ENCODE measurements around the gene ERCC6L2. TPM values are rescaled to one million over a fixed set of nuclear protein-coding genes. Genes with fewer than 3 reads are reported as not detected.

Gene ERCC6L2
- total RNA-seq, 3 donors from 2014 or later, result 69.9 to 100.0 (median 71.4) TPM

DNA sequence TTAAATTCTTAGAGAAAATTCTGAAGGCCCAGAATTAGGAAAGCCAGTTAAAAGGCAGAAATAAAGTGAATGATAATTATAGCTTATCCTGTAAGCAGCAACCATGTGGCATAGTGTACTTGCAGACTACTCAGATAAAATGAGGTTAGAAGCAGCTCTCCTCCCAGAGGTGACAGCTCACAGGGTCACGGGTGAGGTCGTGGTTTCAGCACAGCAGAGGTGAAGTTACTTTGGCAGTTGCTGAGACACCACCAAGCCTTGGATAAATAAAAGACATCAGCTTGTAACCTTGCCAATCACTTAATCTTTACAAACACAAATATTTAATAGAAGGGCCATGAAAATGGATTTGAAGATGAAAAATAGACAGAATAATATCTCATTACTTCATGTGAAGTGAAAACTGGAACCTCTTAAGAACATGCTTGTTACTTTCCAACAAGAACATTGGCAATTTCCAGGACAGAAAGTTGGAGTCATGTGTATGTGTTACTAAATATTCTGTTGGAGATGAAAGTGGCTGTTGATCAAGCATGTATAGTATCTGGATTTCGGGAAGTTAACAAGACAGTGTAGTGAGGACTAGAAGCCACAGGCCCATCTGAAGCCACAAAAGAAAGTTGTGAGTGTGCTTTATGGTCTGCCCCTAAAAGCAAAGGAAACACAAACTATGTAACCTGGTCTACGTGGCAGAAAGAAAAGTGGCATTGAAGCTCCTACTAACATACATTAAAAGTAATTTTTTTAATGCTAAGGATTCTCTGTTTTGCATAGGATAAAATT, 134.4 kb downstream of the ERCC6L2 start:
- TF ChIP-seq POLR2AphosphoS5 (IDR thresholded peaks at IDR 0.05) (no peak), POLR2A (IDR thresholded peaks at IDR 0.05) (no peak)
- TF ChIP-seq, protein P1, sequence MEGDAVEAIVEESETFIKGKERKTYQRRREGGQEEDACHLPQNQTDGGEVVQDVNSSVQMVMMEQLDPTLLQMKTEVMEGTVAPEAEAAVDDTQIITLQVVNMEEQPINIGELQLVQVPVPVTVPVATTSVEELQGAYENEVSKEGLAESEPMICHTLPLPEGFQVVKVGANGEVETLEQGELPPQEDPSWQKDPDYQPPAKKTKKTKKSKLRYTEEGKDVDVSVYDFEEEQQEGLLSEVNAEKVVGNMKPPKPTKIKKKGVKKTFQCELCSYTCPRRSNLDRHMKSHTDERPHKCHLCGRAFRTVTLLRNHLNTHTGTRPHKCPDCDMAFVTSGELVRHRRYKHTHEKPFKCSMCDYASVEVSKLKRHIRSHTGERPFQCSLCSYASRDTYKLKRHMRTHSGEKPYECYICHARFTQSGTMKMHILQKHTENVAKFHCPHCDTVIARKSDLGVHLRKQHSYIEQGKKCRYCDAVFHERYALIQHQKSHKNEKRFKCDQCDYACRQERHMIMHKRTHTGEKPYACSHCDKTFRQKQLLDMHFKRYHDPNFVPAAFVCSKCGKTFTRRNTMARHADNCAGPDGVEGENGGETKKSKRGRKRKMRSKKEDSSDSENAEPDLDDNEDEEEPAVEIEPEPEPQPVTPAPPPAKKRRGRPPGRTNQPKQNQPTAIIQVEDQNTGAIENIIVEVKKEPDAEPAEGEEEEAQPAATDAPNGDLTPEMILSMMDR (IDR thresholded peaks at IDR 0.05), result no peak
- DNase-seq (ENCODE audit: low spot score in 2 of 2), result no peak
- Histone ChIP-seq H3K9me3 (no peaks in the 10 kb centered on the region), H3K27ac (no peak overlapping the region), H3K27me3 (no peaks in the 10 kb centered on the region), H3K4me1 (no peaks in the 10 kb centered on the region), H3K4me3 (no peak overlapping the region), H3K36me3 (no peaks in the 10 kb centered on the region)
- intact Hi-C loops (cut with DNase I; ENCODE audit: low total_unique reads), result loop anchor here (2.0 kb wide), 1 partner anchor 73 kb away; no protein-coding TSS in a partner anchor

DNA sequence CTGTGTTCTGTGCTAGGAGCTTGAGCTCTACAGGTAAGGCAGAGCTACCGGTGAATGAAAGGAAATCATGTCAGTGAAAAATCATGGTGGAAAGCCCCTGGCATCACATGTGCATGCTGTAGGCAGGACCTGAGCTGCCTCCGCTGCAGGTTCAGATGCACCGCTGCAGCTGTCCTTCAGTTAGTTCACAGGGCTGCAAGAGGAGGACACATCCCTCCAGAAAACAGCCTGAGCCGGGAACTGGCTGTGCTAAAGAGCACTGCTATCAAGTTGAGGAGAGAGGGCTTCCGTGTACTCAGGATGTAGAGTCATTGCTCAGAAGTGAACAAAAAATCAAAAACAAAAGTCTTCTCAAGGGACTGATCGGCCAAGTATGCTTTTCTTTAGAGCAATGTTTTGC, 138.6 kb downstream of the ERCC6L2 start:
- H3K27ac ChIP-seq, result no peak overlapping the region
- TF ChIP-seq POLR2A (IDR thresholded peaks at IDR 0.05) (no peak), POLR2AphosphoS5 (IDR thresholded peaks at IDR 0.05) (no peak)
- TF ChIP-seq, protein P1 (IDR thresholded peaks at IDR 0.05), result no peak
- no peaks in the 10 kb centered on the region for H3K9me3 ChIP-seq
- no peak for DNase-seq (ENCODE audit: low spot score in 2 of 2)
- H3K4me3 ChIP-seq, result no peak overlapping the region
- no peaks in the 10 kb centered on the region for H3K27me3 ChIP-seq
- H3K4me1 ChIP-seq, result no peaks in the 10 kb centered on the region
- no peaks in the 10 kb centered on the region for H3K36me3 ChIP-seq
- intact Hi-C loops (cut with DNase I; ENCODE audit: low total_unique reads), result no loop called here

DNA sequence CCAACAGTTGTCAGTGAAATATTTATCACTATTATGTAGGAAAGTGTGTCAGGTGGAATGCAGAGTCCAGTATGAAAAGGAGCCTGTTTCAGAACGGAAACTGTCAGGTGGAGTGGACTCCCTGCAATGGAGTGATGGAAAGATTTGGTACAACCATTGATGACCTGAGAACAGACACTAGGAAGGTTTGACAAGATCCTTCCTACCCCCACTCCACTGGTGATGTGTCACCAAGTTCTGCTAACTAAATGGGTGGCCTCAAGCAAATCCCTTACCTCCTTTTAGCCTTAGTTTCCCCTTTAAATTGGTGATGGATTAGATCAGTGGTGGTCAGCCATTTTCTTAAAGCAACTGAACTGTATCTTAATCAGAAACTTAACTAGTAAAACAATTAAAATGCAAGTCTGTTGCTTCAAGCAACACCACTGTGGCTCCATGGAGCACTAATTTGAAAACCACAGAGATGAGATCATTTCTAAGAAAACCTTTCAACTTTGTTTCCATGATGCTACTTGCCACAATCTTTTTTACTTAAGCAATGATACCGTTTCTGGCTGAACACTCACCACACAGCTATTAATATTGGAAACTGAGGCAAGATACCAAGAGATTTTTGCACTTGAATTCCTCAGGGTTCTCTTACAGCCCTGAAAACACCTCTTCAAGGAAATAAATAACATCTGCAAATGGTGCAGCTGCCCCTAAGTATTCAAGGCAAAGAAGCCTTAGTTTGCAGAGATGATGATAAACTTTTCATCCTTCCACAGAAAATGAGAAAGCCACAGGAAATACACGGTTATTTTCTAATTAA, 140.6 kb downstream of the ERCC6L2 start:
- Histone ChIP-seq H3K27me3 (peaks cover 0 to 5% of the 10 kb centered on the region in 2 donors), H3K4me3 (no peak overlapping the region), H3K9me3 (no peaks in the 10 kb centered on the region), H3K27ac (no peak overlapping the region), H3K36me3 (no peaks in the 10 kb centered on the region), H3K4me1 (no peaks in the 10 kb centered on the region)
- intact Hi-C loops (cut with DNase I; ENCODE audit: low total_unique reads), result no loop called here
- TF ChIP-seq, protein P1 (IDR thresholded peaks at IDR 0.05), result no peak
- TF ChIP-seq POLR2AphosphoS5 (IDR thresholded peaks at IDR 0.05) (no peak), POLR2A (IDR thresholded peaks at IDR 0.05) (no peak)
- DNase-seq (ENCODE audit: low spot score in 2 of 2), result no peak
